Cardiac muscle cell (in vitro differentiated cells and primary cell): ENCODE measurements around the gene TSEN34. TPM values are rescaled to one million over a fixed set of nuclear protein-coding genes. Genes with fewer than 3 reads are reported as not detected.

ENCODE experiments used
- DNase-seq, 2 donors: peaks; one replicate each; pipeline versions ENCODE4 v3.0.0 to v3.0.0-alpha.2; 2010 to 2017; ENCODE audit warnings: low read depth in 1 of 2, low spot score in 1 of 2
- H3K27ac ChIP-seq: fragments of 200-600 bp; sonication (generic); 2 replicates; pipeline ENCODE4 v1.5.1; 2016
- H3K27me3 ChIP-seq: fragments of 200-600 bp; sonication (generic); 2 replicates; pipeline ENCODE4 v1.6.0; 2016; ENCODE audit warnings: control low read depth
- H3K36me3 ChIP-seq: fragments of 200-600 bp; sonication (generic); 2 replicates; pipeline ENCODE4 v1.5.1; 2016; ENCODE audit warnings: control low read depth
- H3K4me1 ChIP-seq: fragments of 200-600 bp; sonication (generic); 2 replicates; pipeline ENCODE4 v1.8.1; 2017; ENCODE audit warnings: low read depth, mild to moderate bottlenecking, mixed run types
- H3K4me3 ChIP-seq: fragments of 200-600 bp; sonication (generic); 2 replicates; pipeline ENCODE4 v1.5.1; 2016; ENCODE audit warnings: mild to moderate bottlenecking
- H3K9me3 ChIP-seq: fragments of 200-600 bp; sonication (generic); 2 replicates; pipeline ENCODE4 v1.5.1; 2017; ENCODE audit warnings: low read depth, mild to moderate bottlenecking, control low read depth
- polyA plus RNA-seq: library from polyadenylated mRNA; unstranded; fragments of >200 nt; fragmentation: Nextera tagmentation; extraction: Ambion mirVana; gene quantifications from 2 replicates; pipeline ENCODE4 v1.2.1, GENCODE V29; 2016
- total RNA-seq: library from RNA; depleted of rRNA; stranded (reverse); fragments of >200 nt; gene quantifications from 2 replicates; pipeline ENCODE4 v1.2.3, GENCODE V29; 2016
- TF ChIP-seq, protein P1 (sequence below): IDR thresholded peaks from 2 replicates; pipeline ENCODE4 v1.5.1; 2012; ENCODE audit warnings: low read depth, mild to moderate bottlenecking, low read length

Gene TSEN34
- total and polyA plus RNA-seq, 2 experiments from 2014 or later, result 113 to 114 TPM

DNA sequence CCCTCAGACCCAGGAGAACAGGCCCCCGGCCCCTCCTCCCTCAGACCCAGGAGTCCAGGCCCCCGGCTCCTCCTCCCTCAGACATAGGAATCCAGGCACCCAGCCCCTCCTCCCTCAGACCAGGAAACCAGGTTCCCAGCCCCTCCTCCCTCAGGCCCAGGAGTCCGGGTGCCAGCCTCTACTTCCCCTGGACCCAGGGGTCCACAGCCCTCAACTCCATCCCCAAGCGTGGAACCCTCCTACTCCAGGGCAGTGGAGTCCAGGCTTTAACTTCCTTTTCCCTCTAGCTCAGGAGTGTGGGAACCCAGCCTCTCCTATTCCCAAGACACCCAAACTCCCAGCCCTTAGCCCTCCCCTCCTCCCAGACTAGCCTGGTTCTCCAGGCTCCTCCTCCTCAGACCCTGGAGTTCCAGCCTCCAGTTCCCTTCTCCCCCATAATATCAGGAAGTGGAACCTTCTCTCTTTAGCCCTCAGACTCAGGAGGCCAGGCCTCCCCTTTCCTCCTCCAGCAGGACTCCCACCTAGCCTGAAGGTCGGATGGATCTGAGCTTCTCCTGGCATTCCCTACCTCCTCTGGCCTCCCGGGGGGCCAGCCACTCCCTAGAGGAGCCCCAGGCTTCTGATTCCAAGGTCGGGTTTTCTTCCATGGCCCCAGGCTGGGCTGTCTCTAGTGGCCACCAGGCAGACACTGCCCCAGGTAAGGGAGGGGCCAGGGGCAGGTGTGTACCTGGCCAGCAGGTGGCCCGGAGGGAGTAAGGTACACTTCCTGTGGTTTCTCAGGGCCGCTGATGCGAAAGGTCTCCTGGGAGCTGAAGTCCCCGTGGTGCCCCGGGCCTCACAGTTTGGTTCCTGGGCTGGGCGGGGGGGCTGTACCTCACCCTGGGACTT lies 18.4 kb upstream of the TSEN34 start, which contains the start of gene TMC4:
TSS of gene TMC4 (minus strand) at position 690 of the 888 bp plus-strand sequence. CDS start at position 647, 43 bp downstream.
- Histone ChIP-seq H3K4me1 (peaks cover 3% of the 10 kb centered on the region), H3K27me3 (no peaks in the 10 kb centered on the region), H3K4me3 (no peak within 1 kb of the TSS), H3K27ac (no peak within 1 kb of the TSS), H3K9me3 (no peaks in the 10 kb centered on the region), H3K36me3 (no peaks in the 10 kb centered on the region)
- DNase-seq, result peak in 1 of 2 donors; percentile 62
- TF ChIP-seq, protein P1, sequence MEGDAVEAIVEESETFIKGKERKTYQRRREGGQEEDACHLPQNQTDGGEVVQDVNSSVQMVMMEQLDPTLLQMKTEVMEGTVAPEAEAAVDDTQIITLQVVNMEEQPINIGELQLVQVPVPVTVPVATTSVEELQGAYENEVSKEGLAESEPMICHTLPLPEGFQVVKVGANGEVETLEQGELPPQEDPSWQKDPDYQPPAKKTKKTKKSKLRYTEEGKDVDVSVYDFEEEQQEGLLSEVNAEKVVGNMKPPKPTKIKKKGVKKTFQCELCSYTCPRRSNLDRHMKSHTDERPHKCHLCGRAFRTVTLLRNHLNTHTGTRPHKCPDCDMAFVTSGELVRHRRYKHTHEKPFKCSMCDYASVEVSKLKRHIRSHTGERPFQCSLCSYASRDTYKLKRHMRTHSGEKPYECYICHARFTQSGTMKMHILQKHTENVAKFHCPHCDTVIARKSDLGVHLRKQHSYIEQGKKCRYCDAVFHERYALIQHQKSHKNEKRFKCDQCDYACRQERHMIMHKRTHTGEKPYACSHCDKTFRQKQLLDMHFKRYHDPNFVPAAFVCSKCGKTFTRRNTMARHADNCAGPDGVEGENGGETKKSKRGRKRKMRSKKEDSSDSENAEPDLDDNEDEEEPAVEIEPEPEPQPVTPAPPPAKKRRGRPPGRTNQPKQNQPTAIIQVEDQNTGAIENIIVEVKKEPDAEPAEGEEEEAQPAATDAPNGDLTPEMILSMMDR, result no peak

- Histone ChIP-seq H3K4me3 (no peak overlapping the region), H3K27me3 (no peaks in the 10 kb centered on the region), H3K9me3 (no peaks in the 10 kb centered on the region), H3K27ac (no peak overlapping the region), H3K36me3 (no peaks in the 10 kb centered on the region), H3K4me1 (peaks cover 3% of the 10 kb centered on the region)
- DNase-seq, result no peak
- TF ChIP-seq, protein P1, result no peak
Measured at GRCh38 chr19:54173359-54173699, 17.8 kb upstream of the TSEN34 start.

- TF ChIP-seq, protein P1, result no peak
- H3K27me3 ChIP-seq, result no peaks in the 10 kb centered on the region
- no peak for DNase-seq
Measured at GRCh38 chr19:54173951-54174834, 16.9 kb upstream of the TSEN34 start.

GRCh38 chr19:54178581-54179261 lies 12.4 kb upstream of the TSEN34 start:
- H3K36me3 ChIP-seq, result peaks cover 4% of the 10 kb centered on the region
- H3K4me3 ChIP-seq, result no peak overlapping the region
- H3K27ac ChIP-seq, result no peak overlapping the region
- no peaks in the 10 kb centered on the region for H3K27me3 ChIP-seq
- no peaks in the 10 kb centered on the region for H3K4me1 ChIP-seq
- TF ChIP-seq, protein P1, result no peak
- DNase-seq, result peak in 1 of 2 donors; percentile 53
- H3K9me3 ChIP-seq, result no peaks in the 10 kb centered on the region

More at GRCh38 chr19:54173951-54174834, 16.9 kb upstream of the TSEN34 start:
- no peaks in the 10 kb centered on the region for H3K36me3 ChIP-seq
- H3K9me3 ChIP-seq, result no peaks in the 10 kb centered on the region
- H3K27ac ChIP-seq, result no peak overlapping the region
- peaks cover 3% of the 10 kb centered on the region for H3K4me1 ChIP-seq
- H3K4me3 ChIP-seq, result no peak overlapping the region

DNA sequence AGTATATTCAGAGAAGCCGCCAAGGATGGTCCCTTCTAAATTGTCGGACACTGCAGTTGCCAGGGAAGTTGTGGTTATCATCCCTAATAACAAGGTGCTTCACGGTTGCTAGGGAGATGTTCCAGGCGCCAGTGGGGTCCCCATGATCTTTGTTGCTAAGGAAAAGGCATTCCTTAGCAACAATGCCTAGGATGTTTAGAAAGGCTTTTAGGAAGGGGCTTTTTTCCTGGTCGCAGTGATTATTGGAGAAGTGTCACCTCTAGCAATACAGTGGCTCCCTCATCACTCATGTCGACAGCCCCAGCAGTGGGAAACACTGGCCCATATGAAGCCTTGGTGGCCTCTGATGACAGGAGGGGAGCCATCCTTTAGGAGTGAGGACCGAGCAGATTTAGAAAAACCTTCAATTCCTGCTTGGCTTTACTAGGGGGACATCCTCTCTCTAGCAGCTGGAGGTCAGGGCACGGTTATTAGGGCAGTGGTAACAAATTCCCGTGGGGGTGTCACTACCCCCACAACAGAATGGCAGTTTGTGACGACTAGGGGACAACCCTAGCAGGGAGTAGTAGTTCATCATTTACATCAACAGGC lies 11.8 kb upstream of the TSEN34 start:
- Histone ChIP-seq H3K4me1 (no peaks in the 10 kb centered on the region), H3K36me3 (peaks cover 4% of the 10 kb centered on the region), H3K27me3 (no peaks in the 10 kb centered on the region), H3K9me3 (no peaks in the 10 kb centered on the region), H3K27ac (no peak overlapping the region), H3K4me3 (no peak overlapping the region)
- DNase-seq, result no peak
- TF ChIP-seq, protein P1, result no peak
